Measurements from ENCODE around the gene MMP21. TPM values are rescaled to one million over a fixed set of nuclear protein-coding genes. Genes with fewer than 3 reads are reported as not detected.
A peak's percentile ranks its signal among the peaks of the same experiment; 100 is the strongest.

Gene MMP21
- total and polyA plus RNA-seq, 2 of the 13 experiments (the other 11 are each of a cell fraction or from before 2014, with no cell fraction given), result not detected

DNA sequence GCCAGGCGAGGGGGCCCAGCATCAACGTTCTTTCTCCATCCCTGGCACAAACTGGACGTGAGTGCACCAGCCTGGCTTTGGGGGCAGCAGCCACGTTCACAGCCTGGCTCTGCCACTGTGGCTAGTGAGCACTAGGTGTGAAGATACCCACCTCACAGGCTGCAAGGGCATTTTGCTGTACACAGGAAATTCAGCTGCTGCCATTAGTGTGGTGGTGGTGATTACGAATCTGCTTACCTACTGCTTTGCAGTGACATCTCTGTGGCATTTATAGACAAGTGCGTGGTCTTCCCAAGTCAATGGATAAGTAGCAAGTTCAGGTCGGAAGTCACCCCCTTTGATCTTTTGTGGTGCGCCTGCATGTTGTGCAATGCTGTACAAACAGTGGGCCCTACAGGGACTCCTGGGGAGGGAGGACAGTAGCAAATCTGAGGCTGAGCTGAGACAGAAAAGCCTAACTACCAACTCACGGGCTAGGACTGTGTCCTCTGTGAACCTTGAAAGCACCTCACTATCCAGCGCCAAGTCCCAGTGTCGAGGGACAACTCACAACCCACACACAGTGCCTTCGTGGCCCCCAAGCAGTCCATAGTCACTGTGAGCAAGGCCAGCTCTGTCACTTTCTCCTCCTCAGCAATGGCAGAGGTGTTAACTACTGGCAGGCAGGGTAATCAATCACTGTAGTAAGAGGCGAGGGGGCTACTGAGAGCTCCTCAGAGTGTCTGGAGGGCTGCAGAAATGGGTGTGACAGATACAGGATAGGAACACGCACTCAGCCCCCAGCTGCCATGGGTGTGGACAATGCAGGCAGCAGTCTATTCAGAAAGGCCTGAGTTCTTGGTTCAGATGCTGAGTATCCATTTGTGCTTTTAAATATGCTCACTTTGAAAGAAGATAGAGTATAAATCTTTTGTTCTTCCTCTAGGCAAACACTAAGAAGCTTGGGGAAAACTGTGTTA, 17.0 kb upstream of the MMP21 start (continued):
- TF ChIP-seq, protein P1, sequence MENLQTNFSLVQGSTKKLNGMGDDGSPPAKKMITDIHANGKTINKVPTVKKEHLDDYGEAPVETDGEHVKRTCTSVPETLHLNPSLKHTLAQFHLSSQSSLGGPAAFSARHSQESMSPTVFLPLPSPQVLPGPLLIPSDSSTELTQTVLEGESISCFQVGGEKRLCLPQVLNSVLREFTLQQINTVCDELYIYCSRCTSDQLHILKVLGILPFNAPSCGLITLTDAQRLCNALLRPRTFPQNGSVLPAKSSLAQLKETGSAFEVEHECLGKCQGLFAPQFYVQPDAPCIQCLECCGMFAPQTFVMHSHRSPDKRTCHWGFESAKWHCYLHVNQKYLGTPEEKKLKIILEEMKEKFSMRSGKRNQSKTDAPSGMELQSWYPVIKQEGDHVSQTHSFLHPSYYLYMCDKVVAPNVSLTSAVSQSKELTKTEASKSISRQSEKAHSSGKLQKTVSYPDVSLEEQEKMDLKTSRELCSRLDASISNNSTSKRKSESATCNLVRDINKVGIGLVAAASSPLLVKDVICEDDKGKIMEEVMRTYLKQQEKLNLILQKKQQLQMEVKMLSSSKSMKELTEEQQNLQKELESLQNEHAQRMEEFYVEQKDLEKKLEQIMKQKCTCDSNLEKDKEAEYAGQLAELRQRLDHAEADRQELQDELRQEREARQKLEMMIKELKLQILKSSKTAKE (CRISPR knock-in tag; IDR thresholded peaks at IDR 0.05; ENCODE audit: borderline replicate concordance), result peak; percentile 97
- TF ChIP-seq ZNF607 (CRISPR knock-in tag; IDR thresholded peaks at IDR 0.05; ENCODE audit: borderline replicate concordance) (no peak), ZFP36L1 (CRISPR knock-in tag; IDR thresholded peaks at IDR 0.05) (peak; percentile 74; the same call in 1 of the 2 replicates), WIZ (CRISPR knock-in tag; IDR thresholded peaks at IDR 0.05) (no peak), ZNF550 (CRISPR knock-in tag; IDR thresholded peaks at IDR 0.05; ENCODE audit: borderline replicate concordance) (no peak), KLF9 (CRISPR knock-in tag; IDR thresholded peaks at IDR 0.05; ENCODE audit: low read depth) (no peak), ZNF274 (CRISPR knock-in tag; IDR thresholded peaks at IDR 0.05) (no peak), CC2D1A (CRISPR knock-in tag; IDR thresholded peaks at IDR 0.05) (no peak), NRL (CRISPR knock-in tag; IDR thresholded peaks at IDR 0.05; ENCODE audit: borderline replicate concordance) (no peak), CCAR2 (optimal IDR thresholded peaks at IDR 0.05; ENCODE audit: low read depth, low read length) (peak; percentile 86), ZNF878 (CRISPR knock-in tag; IDR thresholded peaks at IDR 0.05) (no peak), ZNF350 (CRISPR knock-in tag; IDR thresholded peaks at IDR 0.05; ENCODE audit: borderline replicate concordance, low read depth) (peak; percentile 96), ZNF644 (CRISPR knock-in tag; IDR thresholded peaks at IDR 0.05; ENCODE audit: low read depth) (peak; percentile 94), ZFP41 (CRISPR knock-in tag; IDR thresholded peaks at IDR 0.05; ENCODE audit: borderline replicate concordance) (no peak), ZFP36L2 (CRISPR knock-in tag; IDR thresholded peaks at IDR 0.05) (no peak), HIVEP1 (CRISPR knock-in tag; IDR thresholded peaks at IDR 0.05) (0 out of 2 replicates have a peak, but pooled peaks have one; percentile 80), ATAD3A (CRISPR knock-in tag; IDR thresholded peaks at IDR 0.05) (no peak), ARID2 (CRISPR knock-in tag; IDR thresholded peaks at IDR 0.05; ENCODE audit: borderline replicate concordance) (no peak), PHF8 (CRISPR knock-in tag; IDR thresholded peaks at IDR 0.05) (peak; percentile 54)
- TF ChIP-seq, protein P2, sequence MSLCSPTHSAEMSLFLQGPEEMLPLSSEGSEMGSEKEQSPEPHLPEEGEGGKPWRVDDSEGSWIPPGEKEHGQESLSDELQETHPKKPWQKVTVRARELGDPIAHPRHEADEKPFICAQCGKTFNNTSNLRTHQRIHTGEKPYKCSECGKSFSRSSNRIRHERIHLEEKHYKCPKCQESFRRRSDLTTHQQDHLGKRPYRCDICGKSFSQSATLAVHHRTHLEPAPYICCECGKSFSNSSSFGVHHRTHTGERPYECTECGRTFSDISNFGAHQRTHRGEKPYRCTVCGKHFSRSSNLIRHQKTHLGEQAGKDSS (CRISPR knock-in tag; IDR thresholded peaks at IDR 0.05; ENCODE audit: borderline replicate concordance, low read depth), result peak; percentile 63; the same call in 1 of the 2 replicates
- TF ChIP-seq, protein P3, sequence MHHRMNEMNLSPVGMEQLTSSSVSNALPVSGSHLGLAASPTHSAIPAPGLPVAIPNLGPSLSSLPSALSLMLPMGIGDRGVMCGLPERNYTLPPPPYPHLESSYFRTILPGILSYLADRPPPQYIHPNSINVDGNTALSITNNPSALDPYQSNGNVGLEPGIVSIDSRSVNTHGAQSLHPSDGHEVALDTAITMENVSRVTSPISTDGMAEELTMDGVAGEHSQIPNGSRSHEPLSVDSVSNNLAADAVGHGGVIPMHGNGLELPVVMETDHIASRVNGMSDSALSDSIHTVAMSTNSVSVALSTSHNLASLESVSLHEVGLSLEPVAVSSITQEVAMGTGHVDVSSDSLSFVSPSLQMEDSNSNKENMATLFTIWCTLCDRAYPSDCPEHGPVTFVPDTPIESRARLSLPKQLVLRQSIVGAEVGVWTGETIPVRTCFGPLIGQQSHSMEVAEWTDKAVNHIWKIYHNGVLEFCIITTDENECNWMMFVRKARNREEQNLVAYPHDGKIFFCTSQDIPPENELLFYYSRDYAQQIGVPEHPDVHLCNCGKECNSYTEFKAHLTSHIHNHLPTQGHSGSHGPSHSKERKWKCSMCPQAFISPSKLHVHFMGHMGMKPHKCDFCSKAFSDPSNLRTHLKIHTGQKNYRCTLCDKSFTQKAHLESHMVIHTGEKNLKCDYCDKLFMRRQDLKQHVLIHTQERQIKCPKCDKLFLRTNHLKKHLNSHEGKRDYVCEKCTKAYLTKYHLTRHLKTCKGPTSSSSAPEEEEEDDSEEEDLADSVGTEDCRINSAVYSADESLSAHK (CRISPR knock-in tag; IDR thresholded peaks at IDR 0.05; ENCODE audit: borderline replicate concordance), result no peak
- TF ChIP-seq, protein P4, sequence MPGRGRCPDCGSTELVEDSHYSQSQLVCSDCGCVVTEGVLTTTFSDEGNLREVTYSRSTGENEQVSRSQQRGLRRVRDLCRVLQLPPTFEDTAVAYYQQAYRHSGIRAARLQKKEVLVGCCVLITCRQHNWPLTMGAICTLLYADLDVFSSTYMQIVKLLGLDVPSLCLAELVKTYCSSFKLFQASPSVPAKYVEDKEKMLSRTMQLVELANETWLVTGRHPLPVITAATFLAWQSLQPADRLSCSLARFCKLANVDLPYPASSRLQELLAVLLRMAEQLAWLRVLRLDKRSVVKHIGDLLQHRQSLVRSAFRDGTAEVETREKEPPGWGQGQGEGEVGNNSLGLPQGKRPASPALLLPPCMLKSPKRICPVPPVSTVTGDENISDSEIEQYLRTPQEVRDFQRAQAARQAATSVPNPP (CRISPR knock-in tag; IDR thresholded peaks at IDR 0.05), result no peak
